ENCODE data around the gene WASL.
"Not testable (repeated sequence)": the region's sequence is repeated elsewhere in the genome, so short reads cannot be mapped to it uniquely, and the experiment has no call there.

WASL gene

DNA sequence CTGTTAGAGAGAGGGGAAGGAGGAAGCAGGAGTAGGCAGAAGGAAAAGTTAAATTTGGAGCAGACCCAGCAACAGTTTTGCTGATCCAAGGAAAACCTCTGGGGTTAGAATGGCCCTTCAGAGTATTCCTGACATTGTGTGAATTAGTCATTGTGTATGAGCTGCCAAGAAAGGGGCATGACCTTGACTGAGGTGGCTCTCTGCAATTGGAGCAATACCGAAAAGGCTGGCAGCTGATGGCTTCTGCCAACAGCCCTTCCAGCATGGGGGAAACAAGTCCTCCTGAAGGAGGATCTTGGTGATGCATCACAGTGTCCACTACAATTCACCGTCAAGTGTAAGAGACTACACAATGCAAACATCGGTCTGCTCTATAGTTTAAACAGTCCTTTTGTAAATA, 20.6 kb upstream of the WASL start:
- DNase-seq (ENCODE audit: low read depth), result no peak

DNA sequence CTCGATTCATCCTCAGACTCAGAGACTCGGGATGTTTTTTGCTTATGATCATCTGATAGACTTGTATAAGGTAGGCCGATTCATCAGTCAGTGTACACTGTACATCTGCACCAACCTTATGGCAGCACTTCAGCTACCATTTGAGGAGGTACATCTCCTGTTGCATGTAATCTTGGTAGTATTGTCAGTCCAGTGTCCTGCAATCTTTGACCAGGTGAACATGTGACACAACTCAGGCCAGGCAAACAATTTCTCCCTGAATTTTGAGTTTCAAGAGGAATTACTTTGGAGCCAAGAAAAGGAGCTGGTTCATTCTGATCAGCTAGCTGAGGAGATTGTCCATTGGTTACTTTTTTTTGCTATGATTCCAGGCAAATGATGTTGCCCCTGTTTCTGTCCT, 19.7 kb upstream of the WASL start:
- no peak for DNase-seq (ENCODE audit: low read depth)

DNA sequence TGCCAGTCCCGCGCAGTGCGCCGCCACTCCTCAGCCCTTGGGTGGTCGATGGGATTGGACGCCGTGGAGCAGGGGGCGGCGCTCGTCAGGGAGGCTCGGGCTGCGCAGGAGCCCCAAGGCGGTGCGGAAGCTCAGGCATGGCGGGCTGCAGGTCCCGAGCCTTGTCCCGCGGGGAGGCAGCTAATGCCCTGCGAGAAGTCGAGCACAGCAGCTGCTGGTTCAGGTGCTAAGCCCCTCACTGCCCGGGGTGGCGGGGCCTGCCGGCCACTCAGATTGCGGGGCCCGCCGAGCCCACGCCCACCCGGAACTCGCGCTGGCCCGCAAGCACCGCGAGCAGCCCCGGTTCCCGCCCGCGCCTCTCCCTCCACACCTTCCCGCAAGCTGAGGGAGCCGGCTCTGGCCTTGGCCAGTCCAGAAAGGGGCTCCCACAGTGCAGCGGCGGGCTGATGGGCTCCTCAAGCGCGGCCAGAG, 14.4 kb upstream of the WASL start:
- no peak for DNase-seq (ENCODE audit: low read depth)

DNA sequence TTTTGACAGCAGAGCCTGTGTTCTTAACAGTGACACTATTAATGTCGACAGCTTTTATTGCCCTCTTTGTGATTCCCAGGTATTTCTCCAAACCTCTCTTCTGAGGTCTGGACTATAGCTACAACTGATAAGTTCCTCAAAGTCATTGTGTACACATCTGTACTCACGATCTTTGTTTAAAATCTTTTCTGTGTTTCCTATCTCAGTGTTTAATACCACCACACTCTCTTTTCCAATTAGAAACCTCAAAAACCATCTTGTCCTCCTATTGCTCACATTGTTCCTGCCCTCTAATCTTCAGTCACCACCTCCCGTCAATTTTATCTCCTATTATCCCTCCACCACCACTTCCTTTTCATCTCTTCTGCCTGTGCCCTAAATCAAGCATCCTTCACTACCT, 12.9 kb upstream of the WASL start:
- no peak for DNase-seq (ENCODE audit: low read depth)

DNA sequence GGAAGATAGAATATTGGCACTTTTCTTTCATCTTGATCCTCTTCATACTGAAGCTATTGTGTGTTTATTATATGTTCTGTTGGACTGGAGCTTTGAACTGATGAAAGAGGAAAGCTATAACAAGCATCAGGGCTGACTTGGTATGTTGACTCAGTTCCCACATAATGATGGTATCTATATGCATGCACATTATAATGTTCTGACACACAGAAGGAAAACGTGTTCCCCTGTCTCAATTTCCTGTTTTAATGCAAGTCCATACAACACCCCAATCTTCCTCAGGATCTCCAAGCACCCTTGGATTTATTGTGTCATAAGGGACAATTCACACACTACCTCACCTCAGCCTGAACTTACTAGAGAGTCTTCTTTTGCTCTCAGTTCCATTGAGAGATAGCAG, 8.3 kb upstream of the WASL start:
- DNase-seq (ENCODE audit: low read depth), result no peak

DNA sequence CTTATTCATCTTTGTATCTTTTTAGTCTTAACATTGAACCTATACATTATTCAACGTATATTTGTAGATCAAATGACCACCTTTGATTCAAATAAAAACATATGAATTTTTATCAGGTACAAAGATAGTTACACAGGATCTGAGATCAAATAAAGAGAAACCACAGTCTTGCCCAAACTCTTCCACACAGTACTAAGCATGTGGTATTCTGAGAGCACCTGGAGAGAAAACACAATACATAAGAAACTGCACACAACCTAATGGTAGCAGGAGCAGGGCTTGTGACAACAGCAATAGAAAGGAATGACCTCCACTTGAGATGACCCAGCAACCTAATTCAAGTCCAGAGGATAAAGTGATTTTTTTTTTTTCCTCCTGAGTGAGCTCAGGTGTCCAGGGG, 6.5 kb upstream of the WASL start:
- DNase-seq (ENCODE audit: low read depth), result no peak

DNA sequence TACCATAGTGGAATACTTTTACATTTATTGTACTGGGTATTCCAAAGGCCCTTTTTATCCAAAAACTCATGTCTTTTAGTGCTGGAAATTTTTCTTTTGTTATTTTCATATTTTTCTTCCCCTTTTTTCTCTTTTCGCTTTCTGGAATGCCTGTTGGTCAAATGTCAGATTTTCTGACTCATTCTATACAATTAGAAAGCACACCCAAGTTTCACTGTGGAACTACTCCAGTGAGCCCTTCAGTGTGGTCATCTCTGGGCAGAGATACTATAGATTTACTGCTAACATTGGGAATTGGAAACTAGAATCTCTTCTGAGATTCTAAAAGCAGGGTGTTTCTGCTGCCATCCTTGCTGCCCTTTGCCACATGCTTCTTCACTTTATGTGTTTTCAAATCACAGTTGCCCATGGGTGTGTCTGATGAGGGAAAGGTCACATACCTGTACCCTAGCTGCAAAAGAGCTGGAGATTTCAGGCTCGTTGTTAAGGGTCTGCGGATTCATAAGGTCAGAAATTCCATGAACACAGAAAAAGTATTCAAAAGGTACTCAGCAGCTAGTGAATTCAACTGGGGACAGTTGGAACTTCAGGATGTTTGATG, 5.6 kb upstream of the WASL start:
- no peak for DNase-seq (ENCODE audit: low read depth)

DNA sequence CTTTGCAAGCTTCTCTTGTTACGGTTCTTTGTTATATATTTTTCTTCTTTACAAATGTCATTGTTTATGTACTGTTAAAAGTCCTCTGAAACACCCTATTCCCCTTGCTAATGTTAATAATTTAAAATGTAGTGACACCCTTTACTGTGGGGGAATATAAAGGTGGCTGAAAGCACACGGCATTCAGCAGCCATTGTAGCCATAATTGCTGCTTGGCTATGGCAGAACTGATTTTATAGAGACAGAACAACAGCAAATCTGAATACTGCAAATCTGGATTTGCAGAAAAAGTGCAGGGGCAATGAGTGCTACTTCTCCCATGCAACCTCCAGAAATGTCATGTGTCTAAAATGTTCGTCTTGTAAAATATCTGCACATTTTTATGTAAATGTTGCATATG, 3.7 kb upstream of the WASL start:
- no peak for DNase-seq (ENCODE audit: low read depth)

DNA sequence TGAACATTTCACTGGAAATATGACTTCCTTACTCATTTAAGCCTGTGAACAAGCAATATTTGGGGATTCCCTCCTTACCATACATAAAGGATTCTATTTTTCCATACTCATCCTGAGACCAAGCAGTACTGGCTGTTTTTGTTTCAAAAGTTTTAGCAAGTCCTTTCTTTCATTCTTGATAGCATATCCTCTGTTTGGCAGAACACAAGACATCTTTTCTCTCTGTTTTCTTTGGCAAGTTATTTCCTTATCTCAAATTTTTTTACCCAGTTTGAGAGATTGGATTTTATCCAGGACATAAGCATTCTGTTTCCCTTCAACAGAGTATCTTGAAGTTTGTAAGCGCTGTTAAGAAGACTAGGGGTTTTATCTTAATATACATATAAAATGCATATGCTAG, 3.0 kb upstream of the WASL start:
- no peak for DNase-seq (ENCODE audit: low read depth)

DNA sequence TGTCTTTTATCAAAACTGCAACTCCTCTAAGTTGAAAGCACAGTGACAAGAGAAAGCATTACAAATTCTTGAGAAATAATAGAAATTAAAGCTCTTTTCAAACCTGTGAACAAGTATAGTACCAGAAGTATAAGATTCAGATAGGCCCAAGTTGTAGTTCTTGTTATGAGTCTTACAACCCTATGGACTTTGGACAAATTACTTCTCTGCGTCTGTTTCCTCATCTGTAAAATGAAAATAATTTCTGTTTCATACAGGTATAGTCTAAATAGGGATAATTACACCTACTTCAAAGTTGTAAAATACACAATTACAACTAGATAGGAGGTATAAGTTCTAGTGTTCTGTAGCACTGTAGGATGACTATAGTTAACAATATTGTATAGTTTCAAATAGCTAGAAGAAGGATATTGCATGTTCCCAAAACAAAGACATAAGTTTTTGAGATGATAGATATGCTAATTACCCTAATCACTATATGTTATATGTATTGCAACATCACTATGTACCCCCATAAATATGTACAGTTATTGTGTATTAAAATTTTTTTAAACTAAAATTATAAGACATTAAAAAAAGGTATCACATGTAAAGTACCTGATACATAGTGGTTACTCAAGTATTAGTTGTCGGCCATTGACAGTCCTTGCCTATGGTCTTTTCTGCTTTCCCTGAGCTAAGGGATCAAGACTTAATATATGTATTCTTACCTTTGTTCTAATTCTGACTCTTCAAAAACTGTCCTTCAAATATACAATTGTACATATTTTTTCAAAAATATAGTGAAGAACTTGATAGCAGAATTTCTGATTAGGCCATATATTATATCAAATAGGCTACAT, 1.8 kb upstream of the WASL start:
- no peak for DNase-seq (ENCODE audit: low read depth)

DNA sequence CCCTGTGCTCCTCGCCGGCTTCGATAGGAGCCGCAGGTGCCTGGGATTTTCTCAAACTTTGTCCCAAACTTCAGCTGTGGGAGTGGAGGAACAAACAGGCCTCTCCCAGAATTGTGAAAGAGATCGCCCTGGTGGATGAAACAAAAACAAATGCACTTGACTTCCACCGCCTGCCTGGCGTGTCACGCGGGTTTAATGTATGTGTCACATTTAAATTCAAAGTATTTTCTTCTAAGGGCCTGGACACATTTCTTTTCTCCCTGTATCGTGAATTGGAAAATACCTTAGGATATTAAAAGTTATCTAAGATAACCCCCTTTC, 694 bp upstream of the WASL start:
- DNase-seq (ENCODE audit: low read depth), result no peak

DNA sequence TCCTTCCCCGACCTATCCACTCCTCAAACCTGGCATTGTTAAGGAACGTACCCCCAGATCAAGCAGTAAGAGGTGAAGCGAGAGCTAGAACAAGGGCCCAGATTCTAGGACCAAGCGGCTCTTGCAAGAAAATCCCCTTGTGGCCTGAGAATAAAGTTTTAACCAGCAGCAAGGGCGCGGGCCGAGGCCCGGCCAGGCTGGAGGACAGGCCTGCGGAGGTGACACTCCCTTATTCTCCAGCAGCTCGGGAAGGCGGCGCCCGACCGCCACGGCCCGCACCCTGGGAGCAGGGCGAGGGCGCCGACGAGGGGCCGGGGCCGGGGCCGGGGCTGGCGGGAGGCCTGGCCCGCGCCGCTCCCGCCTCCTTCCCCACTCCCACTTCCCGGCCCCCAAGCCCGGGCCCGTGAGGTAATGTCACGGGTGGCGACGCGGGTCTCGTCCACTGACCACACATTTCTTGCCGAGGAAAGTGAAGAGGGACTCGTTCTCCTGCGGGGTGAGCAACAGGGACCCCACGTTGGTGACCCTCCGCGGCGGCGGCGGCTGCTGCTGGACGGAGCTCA, 551 bp downstream of the WASL start:
- DNase-seq (ENCODE audit: low read depth), result no peak

DNA sequence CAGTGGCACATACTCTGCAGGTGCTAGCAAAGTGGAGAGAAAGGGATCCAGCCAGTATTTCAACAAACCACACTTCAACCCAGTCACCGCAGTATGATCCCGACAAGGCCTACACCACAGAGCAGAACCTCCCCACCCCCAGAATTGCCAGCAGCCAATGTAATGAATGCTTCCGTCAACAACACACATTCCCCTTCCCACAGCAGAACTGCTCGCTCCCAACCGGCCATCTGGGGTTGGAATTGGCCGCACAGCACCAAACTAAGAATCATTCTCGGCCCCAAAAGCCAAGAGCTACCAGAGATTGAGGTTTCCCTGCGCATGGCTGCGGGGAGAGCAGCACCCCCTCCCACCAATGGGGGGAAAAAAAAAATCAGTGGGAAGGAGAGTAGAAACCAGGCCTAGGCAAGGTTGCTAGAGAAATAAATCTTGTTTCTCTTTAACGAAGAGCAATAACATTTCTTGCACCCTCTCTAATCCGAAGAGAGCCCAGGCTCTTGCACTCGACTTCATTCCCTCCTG, 1.1 kb downstream of the WASL start:
- DNase-seq (ENCODE audit: low read depth), result peak; percentile 81

DNA sequence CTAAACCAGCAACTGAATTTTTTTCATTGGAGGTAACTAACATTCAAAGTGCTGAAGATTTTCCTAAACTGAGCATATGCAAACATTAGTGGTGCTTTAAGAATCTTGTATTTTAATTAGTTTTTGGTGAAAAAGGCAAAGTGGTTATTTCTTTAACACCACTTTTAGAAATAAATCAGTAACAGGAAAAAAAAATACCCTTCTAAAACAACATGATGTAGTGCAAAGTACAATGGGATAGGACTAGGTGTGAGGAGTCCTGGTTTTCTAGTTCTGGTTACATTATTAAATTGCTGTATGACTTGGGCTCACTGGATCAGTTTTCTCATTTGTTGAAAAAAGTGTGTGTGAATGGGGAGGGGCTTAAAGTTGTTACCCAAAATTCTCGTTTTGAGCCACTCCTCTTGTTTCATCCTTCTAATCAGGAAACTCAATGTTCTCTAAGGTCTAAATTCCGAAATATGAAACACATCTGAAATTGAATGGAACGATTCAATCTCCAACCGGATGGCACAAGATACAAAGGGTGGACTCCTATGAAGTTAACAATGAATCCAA, 1.8 kb downstream of the WASL start:
- no peak for DNase-seq (ENCODE audit: low read depth)

DNA sequence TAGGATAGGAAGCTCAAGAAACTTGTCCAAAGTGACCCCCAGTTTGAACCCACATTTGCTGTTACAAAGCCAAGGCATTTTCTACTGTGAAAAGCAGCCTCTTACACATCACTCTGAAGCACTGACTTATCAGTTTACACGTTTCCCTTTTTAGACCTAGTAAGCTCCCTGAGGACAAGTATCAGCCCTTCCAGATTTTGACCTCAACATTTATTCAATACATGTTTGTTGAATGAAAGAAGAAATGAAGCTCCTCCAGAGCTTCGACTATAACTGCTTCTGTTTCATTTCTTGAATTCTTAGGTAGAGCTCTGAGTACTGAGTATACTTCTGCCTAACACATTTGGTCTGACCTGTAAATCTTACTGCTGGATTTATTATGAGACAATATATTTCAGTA, 2.7 kb downstream of the WASL start:
- DNase-seq (ENCODE audit: low read depth), result no peak

DNA sequence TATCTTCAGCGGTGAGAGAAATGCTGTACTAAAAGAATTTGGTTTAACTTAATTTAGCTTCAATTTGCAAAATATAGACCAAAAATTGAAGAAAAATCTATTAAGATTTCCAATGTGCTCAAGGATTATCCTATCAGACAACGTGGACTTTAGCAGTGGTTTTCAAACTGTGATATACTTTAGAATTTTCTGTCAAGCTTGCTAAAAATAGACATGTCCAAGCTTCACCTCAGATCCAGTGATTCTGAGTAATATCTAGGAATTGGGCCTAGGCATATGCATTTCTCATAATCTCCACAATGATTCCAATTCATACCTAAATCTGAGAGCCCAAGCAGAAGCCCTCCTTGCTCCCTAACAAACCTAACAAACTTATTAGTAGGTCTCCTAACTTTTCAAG, 3.4 kb downstream of the WASL start:
- DNase-seq (ENCODE audit: low read depth), result no peak

DNA sequence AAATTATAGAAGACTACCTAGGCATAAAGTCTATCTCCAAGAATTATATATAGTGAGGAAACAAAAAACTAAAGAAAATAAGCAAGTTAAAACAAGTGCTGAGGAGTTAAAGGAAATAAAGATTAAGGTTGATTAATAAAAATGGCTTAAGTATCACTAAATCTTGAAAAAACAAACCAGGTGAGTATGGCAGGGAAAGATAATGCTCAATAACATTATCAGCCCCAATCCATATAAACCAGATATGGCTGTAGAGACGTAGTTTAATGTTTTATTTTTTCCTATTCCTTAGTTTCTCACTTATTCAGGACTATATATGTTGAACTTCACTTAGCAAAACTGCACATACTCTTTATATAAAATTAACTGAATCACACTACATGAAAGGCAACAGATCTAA, 4.4 kb downstream of the WASL start:
- DNase-seq (ENCODE audit: low read depth), result no peak

DNA sequence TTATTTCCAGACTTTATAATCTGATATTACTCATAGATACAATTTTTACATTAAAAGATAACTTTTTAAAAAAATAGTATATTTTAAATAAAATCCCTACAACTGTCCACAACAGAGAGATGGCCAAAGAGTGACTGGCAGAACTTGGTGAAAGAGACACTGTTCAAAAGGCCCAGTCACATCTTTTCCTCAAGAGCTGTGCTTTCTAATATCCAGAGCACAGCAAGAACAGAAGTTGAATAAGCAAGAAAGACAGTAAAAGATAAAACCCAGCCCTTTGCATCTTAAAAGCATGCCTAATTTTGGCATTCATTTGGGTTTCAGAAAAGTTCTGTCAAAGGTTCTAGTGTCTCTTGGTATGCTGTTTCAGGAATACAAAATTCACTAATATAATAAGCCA, 6.9 kb downstream of the WASL start:
- no peak for DNase-seq (ENCODE audit: low read depth)

DNA sequence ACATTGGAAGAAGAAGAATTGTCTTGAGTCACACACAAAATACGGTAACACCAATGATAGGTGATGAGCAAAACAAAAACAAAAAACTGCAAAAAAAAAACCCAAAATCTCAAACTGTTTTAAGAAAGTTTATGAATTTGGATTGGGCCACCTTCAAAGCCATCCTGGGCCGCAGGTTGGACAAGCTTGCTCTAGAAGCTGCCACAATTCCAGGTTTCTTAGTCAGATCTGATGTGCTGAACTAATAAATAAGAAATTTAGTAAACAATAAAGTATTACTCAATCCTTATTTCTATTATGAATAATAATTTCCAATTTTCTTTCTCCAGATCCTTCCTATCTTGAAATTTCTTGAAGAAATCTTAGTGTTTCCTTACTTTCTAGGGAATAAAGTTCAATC, 10.0 kb downstream of the WASL start:
- DNase-seq (ENCODE audit: low read depth), result no peak

DNA sequence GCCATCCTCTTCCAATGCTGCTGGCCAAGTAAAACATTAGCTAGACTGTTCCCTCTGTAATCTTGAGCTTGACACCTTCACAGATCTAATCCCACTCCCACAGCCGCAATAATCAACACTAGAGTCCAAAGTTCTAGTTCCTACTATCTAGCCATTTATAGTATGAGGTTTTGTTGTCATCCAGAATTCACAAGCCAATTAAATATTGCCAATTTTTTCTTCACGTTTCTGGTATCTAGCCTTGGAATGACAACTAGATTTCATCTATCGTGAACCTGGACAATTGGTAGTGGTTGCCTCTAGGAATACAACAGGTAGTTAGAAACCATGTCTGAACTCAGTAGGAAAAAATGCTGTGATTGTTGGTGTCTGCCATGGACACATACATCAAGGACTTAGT, 10.4 kb downstream of the WASL start:
- DNase-seq (ENCODE audit: low read depth), result no peak

DNA sequence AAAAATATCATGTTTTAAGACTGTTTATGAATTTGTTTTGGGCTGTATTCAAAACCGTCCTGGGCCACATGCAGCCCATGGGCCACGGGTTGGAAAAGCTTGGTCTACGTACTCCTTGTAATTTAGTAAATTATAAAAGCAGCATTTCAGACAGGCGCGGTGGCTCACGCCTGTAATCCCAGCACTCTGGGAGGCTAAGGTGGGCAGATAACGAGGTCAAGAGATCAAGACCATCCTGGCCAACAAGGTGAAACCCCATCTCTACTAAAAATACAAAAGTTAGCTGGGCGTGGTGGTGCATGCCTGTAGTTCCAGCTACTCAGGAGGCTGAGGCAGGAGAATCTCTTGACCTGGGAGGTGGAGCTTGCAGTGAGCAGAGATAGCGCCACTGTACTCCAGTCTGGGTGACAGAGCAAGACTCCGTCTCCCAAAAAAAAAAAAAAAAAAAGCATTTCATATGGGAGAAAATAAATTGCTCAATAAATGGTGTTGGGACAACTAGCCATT, 11.6 kb downstream of the WASL start:
- not testable (repeated sequence) for DNase-seq (ENCODE audit: low read depth)

DNA sequence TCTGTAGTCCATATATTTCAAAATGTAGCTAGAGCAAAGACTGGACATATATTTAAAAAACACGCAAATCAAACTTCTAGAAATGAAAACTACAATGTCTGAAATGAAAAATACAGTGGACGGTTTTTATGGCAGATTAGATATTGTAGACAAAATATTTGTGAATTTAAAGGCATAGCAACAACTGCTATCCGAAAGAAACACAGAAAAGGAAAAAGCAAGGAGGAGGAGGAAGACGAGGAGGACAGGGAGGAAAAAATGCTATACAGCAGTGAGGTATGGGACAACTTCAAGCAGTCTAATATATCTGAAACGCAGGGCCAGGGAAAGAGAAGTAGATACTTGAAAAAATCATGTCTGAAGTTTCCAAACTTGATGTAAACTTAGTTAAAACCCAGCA, 13.3 kb downstream of the WASL start:
- DNase-seq (ENCODE audit: low read depth), result no peak

DNA sequence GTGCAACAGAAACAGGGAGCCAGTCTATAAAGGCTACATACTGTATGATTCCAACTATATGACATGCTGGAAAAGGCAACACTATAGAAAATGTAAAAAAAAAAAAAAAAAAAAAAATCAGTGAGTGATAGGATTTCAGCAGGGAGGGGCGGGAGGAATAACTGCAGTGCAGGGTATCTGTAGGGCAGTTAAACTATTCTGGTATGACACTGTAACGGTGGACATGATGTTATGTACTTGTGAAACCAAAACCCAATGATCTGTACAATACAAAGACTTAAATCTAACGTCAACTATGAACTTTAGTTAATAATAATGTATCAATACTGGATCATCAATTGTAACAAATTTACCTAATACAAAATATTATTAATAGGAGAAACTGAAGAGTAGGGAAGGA, 14.3 kb downstream of the WASL start:
- DNase-seq (ENCODE audit: low read depth), result no peak

Data from non-pigmented ciliary epithelial cell (primary cell).